ENCODE measurements around the gene DPM1.

Gene DPM1

GRCh38 chr20:50930976-50931305, 27.4 kb downstream of the DPM1 start:
- no peak for DNase-seq (ENCODE audit: low read depth in 2 of 2)

GRCh38 chr20:50930139-50930975, 28.0 kb downstream of the DPM1 start:
- DNase-seq (ENCODE audit: low read depth in 2 of 2), result no peak

GRCh38 chr20:50929299-50930138, 28.8 kb downstream of the DPM1 start:
- peak; percentile 89 for DNase-seq (ENCODE audit: low read depth in 2 of 2)

- no peak for DNase-seq (ENCODE audit: low read depth in 2 of 2)
These were observed 29.9 kb downstream of the DPM1 start for GRCh38 chr20:50928469-50928868.

- DNase-seq (ENCODE audit: low read depth in 2 of 2), result no peak
These were observed 31.8 kb downstream of the DPM1 start for GRCh38 chr20:50926530-50926929.

- no peak for DNase-seq (ENCODE audit: low read depth in 2 of 2)
These were observed 33.9 kb downstream of the DPM1 start for GRCh38 chr20:50924261-50924920.

GRCh38 chr20:50921803-50922501, 36.4 kb downstream of the DPM1 start:
- DNase-seq (ENCODE audit: low read depth in 2 of 2), result no peak

- no peak for DNase-seq (ENCODE audit: low read depth in 2 of 2)
These were observed 37.3 kb downstream of the DPM1 start for GRCh38 chr20:50920997-50921396.

- no peak for DNase-seq (ENCODE audit: low read depth in 2 of 2)
These were observed 38.8 kb downstream of the DPM1 start for GRCh38 chr20:50919567-50919966.

- no peak for DNase-seq (ENCODE audit: low read depth in 2 of 2)
These were observed 39.9 kb downstream of the DPM1 start for GRCh38 chr20:50918403-50918802.

- DNase-seq (ENCODE audit: low read depth in 2 of 2), result no peak
These were observed 41.4 kb downstream of the DPM1 start for GRCh38 chr20:50916934-50917333.

- DNase-seq (ENCODE audit: low read depth in 2 of 2), result no peak
These were observed 42.1 kb downstream of the DPM1 start for GRCh38 chr20:50916257-50916656.

GRCh38 chr20:50915424-50915823, 42.9 kb downstream of the DPM1 start:
- no peak for DNase-seq (ENCODE audit: low read depth in 2 of 2)

GRCh38 chr20:50913690-50914375, 44.5 kb downstream of the DPM1 start:
- no peak for DNase-seq (ENCODE audit: low read depth in 2 of 2)

GRCh38 chr20:50911716-50912115, 46.6 kb downstream of the DPM1 start:
- DNase-seq (ENCODE audit: low read depth in 2 of 2), result no peak

GRCh38 chr20:50911030-50911429, 47.3 kb downstream of the DPM1 start:
- peak; percentile 78 for DNase-seq (ENCODE audit: low read depth in 2 of 2)

GRCh38 chr20:50909413-50909812, 48.9 kb downstream of the DPM1 start:
- DNase-seq (ENCODE audit: low read depth in 2 of 2), result no peak

- DNase-seq (ENCODE audit: low read depth in 2 of 2), result no peak
These were observed 54.2 kb downstream of the DPM1 start for GRCh38 chr20:50904067-50904570.

GRCh38 chr20:50903353-50904051, 54.8 kb downstream of the DPM1 start:
- DNase-seq (ENCODE audit: low read depth in 2 of 2), result no peak

- no peak for DNase-seq (ENCODE audit: low read depth in 2 of 2)
These were observed 57.0 kb downstream of the DPM1 start for GRCh38 chr20:50901301-50901700.
